ENCODE data around the gene BICD1.

DNA sequence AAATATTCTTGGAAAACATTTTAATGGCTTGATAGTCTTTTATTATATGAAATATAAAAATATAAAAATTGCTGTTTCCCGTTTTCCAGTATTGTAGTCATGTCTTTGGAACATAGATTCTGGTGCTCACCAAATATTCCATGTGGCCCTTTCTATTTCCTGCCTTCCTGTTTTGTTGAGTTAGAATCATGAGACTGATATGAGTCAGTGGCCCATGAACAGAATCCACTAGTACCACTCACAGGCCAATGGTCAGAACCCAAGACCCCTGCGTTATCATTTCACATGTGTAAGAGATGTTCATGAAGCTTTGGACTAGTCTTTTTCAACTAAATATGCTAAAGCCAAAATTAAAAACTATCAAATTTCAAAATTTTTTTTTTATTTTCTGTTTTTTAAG lies 56.9 kb downstream of the BICD1 start:
- TF ChIP-seq POLR2A (IDR thresholded peaks at IDR 0.05; ENCODE audit: low read length) (no peak), GATA1 (IDR thresholded peaks at IDR 0.05; ENCODE audit: low read depth, low read length) (no peak)

Data from erythroblast (primary cell).